Calu3 (cell line): Measurements from ENCODE around the gene TTBK2. TPM values are rescaled to one million over a fixed set of nuclear protein-coding genes. Genes with fewer than 3 reads are reported as not detected.

Experiments used
- BruUV-seq: library from RNA; stranded (reverse); fragments of 400-500 nt; replicated peaks from 2 replicates; lab custom pipeline; 2021; lab: Mats Ljungman, UMichigan
- CTCF ChIA-PET: fragments of 300-600 bp; sonication (Branson Sonifier 250); formaldehyde crosslinking; loops from one replicate; lab custom pipeline; 2022; ENCODE audit warnings: antibody characterized with exemption; lab: Charles Lee
- DNase-seq: peaks from one replicate; pipeline ENCODE4 v3.0.0; 2022
- H3K27ac Mint-ChIP-seq: one replicate; pipeline ENCODE4 v1.8.0; 2022; ENCODE audit warnings: mixed read lengths; ENCODE audit not compliant: unreplicated experiment
- H3K27me3 Mint-ChIP-seq: one replicate; pipeline ENCODE4 v1.8.0; 2022; ENCODE audit warnings: mixed read lengths; ENCODE audit not compliant: unreplicated experiment
- H3K36me3 Mint-ChIP-seq: one replicate; pipeline ENCODE4 v1.8.0; 2022; ENCODE audit warnings: mild to moderate bottlenecking, moderate library complexity, mixed read lengths; ENCODE audit not compliant: insufficient read depth, unreplicated experiment
- H3K4me1 Mint-ChIP-seq: one replicate; pipeline ENCODE4 v1.8.0; 2022; ENCODE audit warnings: mild to moderate bottlenecking, low read depth, mixed read lengths; ENCODE audit not compliant: unreplicated experiment
- H3K4me3 Mint-ChIP-seq: one replicate; pipeline ENCODE4 v1.8.0; 2022; ENCODE audit warnings: mild to moderate bottlenecking, low read depth, moderate library complexity, mixed read lengths; ENCODE audit not compliant: unreplicated experiment
- H3K9me3 Mint-ChIP-seq: one replicate; pipeline ENCODE4 v1.8.0; 2022; ENCODE audit warnings: low read depth, mixed read lengths; ENCODE audit not compliant: unreplicated experiment
- CTCF ChIP-seq: fragments of 200-600 bp; IDR thresholded peaks from one replicate; pipeline ENCODE4 v1.8.0; 2022; ENCODE audit warnings: antibody characterized with exemption; ENCODE audit not compliant: unreplicated experiment
- intact Hi-C: fragments of 100-400 bp; cut with micrococcal nuclease; formaldehyde crosslinking; loops from one replicate; pipeline ENCODE4 v1.10.0; 2022; ENCODE audit not compliant: unreplicated experiment
- total RNA-seq: library from RNA; stranded (reverse); gene quantifications from 2 replicates; pipeline ENCODE4 v1.2.3, GENCODE V29; 2022

The TTBK2 gene
- total RNA-seq, 1 experiment from 2014 or later: 5.3 TPM

- intact Hi-C loops: no loop called here
- Mint-ChIP-seq H3K4me1 (no peaks in the 10 kb centered on the region), H3K27ac (no peak overlapping the region), H3K27me3 (no peaks in the 10 kb centered on the region), H3K36me3 (peaks cover 21% of the 10 kb centered on the region), H3K4me3 (no peak overlapping the region), H3K9me3 (no peaks in the 10 kb centered on the region)
- BruUV-seq: no TSS peak
- no peak for TF ChIP-seq CTCF
- CTCF ChIA-PET: no interaction called here
- no peak for DNase-seq
Measured at GRCh38 chr15:42728972-42729371, 191.6 kb downstream of the TTBK2 start.

GRCh38 chr15:42728560-42728959 is 192.0 kb downstream of the TTBK2 start:
- Mint-ChIP-seq H3K4me1 (no peaks in the 10 kb centered on the region), H3K27ac (no peak overlapping the region), H3K4me3 (no peak overlapping the region), H3K9me3 (no peaks in the 10 kb centered on the region), H3K36me3 (peaks cover 21% of the 10 kb centered on the region), H3K27me3 (no peaks in the 10 kb centered on the region)
- CTCF ChIA-PET: no interaction called here
- no peak for TF ChIP-seq CTCF
- intact Hi-C loops: no loop called here
- BruUV-seq: no TSS peak
- no peak for DNase-seq

- DNase-seq: no peak
- Mint-ChIP-seq H3K27me3 (no peaks in the 10 kb centered on the region), H3K36me3 (peaks cover 17% of the 10 kb centered on the region), H3K27ac (no peak overlapping the region), H3K4me1 (no peaks in the 10 kb centered on the region), H3K4me3 (no peak overlapping the region), H3K9me3 (no peaks in the 10 kb centered on the region)
- no peak for TF ChIP-seq CTCF
- CTCF ChIA-PET: no interaction called here
- intact Hi-C loops: no loop called here
- no TSS peak for BruUV-seq
Measured at GRCh38 chr15:42727750-42728381, 192.7 kb downstream of the TTBK2 start.

GRCh38 chr15:42726114-42726513 is 194.5 kb downstream of the TTBK2 start:
- CTCF ChIA-PET: no interaction called here
- H3K36me3 Mint-ChIP-seq: peaks cover 10% of the 10 kb centered on the region
- no TSS peak for BruUV-seq

More at GRCh38 chr15:42726114-42726513, 194.5 kb downstream of the TTBK2 start:
- no peak for TF ChIP-seq CTCF
- Mint-ChIP-seq H3K4me3 (no peak overlapping the region), H3K27me3 (no peaks in the 10 kb centered on the region), H3K27ac (no peak overlapping the region), H3K9me3 (no peaks in the 10 kb centered on the region), H3K4me1 (no peaks in the 10 kb centered on the region)
- intact Hi-C loops: no loop called here
- no peak for DNase-seq
